ENCODE measurements around the gene TPRN.

The TPRN gene

GRCh38 chr9:137234055-137234697, 33.6 kb upstream of the TPRN start:
- no peak for DNase-seq (ENCODE audit: low read depth)

GRCh38 chr9:137233143-137233980, 32.8 kb upstream of the TPRN start:
- Histone ChIP-seq H3K9me3 (ENCODE audit: control insufficient read depth, low read length) (no peaks in the 10 kb centered on the region), H3K4me3 (ENCODE audit: low read length) (no peak overlapping the region), H3K36me3 (ENCODE audit: control insufficient read depth, insufficient read depth, low read length, severe bottlenecking) (no peaks in the 10 kb centered on the region), H3K9ac (ENCODE audit: low read length) (no peak overlapping the region), H3K27me3 (replicated peaks; ENCODE audit: control insufficient read depth, insufficient read depth, low read length) (peaks cover 30% of the 10 kb centered on the region), H3K4me1 (ENCODE audit: control insufficient read depth, insufficient read depth, low read length) (peaks cover 11% of the 10 kb centered on the region)
- DNase-seq (ENCODE audit: low read depth): no peak

More at GRCh38 chr9:137234055-137234697, 33.6 kb upstream of the TPRN start:
- H3K36me3 ChIP-seq (ENCODE audit: control insufficient read depth, insufficient read depth, low read length, severe bottlenecking): no peaks in the 10 kb centered on the region
- no peak overlapping the region for H3K4me3 ChIP-seq (ENCODE audit: low read length)
- H3K4me1 ChIP-seq (ENCODE audit: control insufficient read depth, insufficient read depth, low read length): peaks cover 19% of the 10 kb centered on the region
- no peak overlapping the region for H3K9ac ChIP-seq (ENCODE audit: low read length)
- no peaks in the 10 kb centered on the region for H3K9me3 ChIP-seq (ENCODE audit: control insufficient read depth, low read length)
- peaks cover 24% of the 10 kb centered on the region for H3K27me3 ChIP-seq (replicated peaks; ENCODE audit: control insufficient read depth, insufficient read depth, low read length)

GRCh38 chr9:137232510-137232909, 32.0 kb upstream of the TPRN start:
- no peak for DNase-seq (ENCODE audit: low read depth)
- H3K4me3 ChIP-seq (ENCODE audit: low read length): no peak overlapping the region
- H3K27me3 ChIP-seq (replicated peaks; ENCODE audit: control insufficient read depth, insufficient read depth, low read length): peaks cover 30% of the 10 kb centered on the region
- H3K4me1 ChIP-seq (ENCODE audit: control insufficient read depth, insufficient read depth, low read length): peaks cover 10% of the 10 kb centered on the region
- no peak overlapping the region for H3K9ac ChIP-seq (ENCODE audit: low read length)
- H3K36me3 ChIP-seq (ENCODE audit: control insufficient read depth, insufficient read depth, low read length, severe bottlenecking): no peaks in the 10 kb centered on the region
- H3K9me3 ChIP-seq (ENCODE audit: control insufficient read depth, low read length): no peaks in the 10 kb centered on the region

- Histone ChIP-seq H3K27me3 (replicated peaks; ENCODE audit: control insufficient read depth, insufficient read depth, low read length) (peaks cover 30% of the 10 kb centered on the region), H3K4me3 (ENCODE audit: low read length) (no peak overlapping the region), H3K9me3 (ENCODE audit: control insufficient read depth, low read length) (no peaks in the 10 kb centered on the region), H3K9ac (ENCODE audit: low read length) (no peak overlapping the region), H3K4me1 (ENCODE audit: control insufficient read depth, insufficient read depth, low read length) (peaks cover 14% of the 10 kb centered on the region), H3K36me3 (ENCODE audit: control insufficient read depth, insufficient read depth, low read length, severe bottlenecking) (no peaks in the 10 kb centered on the region)
- no peak for DNase-seq (ENCODE audit: low read depth)
Observed at GRCh38 chr9:137232101-137232500, 31.6 kb upstream of the TPRN start.

- H3K9ac ChIP-seq (ENCODE audit: low read length): no peak overlapping the region
- no peaks in the 10 kb centered on the region for H3K36me3 ChIP-seq (ENCODE audit: control insufficient read depth, insufficient read depth, low read length, severe bottlenecking)
- peaks cover 10% of the 10 kb centered on the region for H3K4me1 ChIP-seq (ENCODE audit: control insufficient read depth, insufficient read depth, low read length)
- peaks cover 30% of the 10 kb centered on the region for H3K27me3 ChIP-seq (replicated peaks; ENCODE audit: control insufficient read depth, insufficient read depth, low read length)
- H3K4me3 ChIP-seq (ENCODE audit: low read length): no peak overlapping the region
- H3K9me3 ChIP-seq (ENCODE audit: control insufficient read depth, low read length): no peaks in the 10 kb centered on the region
- no peak for DNase-seq (ENCODE audit: low read depth)
Observed at GRCh38 chr9:137231372-137232039, 31.0 kb upstream of the TPRN start.

GRCh38 chr9:137230705-137231371, 30.3 kb upstream of the TPRN start, which contains the start of gene SLC34A3:
TSS of gene SLC34A3 (plus strand) at chr9:137230901. CDS start at chr9:137231703, 802 bp downstream.
- Histone ChIP-seq H3K4me3 (ENCODE audit: low read length) (no peak within 1 kb of the TSS), H3K9ac (ENCODE audit: low read length) (no peak within 1 kb of the TSS), H3K36me3 (ENCODE audit: control insufficient read depth, insufficient read depth, low read length, severe bottlenecking) (no peaks in the 10 kb centered on the region), H3K4me1 (ENCODE audit: control insufficient read depth, insufficient read depth, low read length) (peaks cover 5% of the 10 kb centered on the region), H3K27me3 (replicated peaks; ENCODE audit: control insufficient read depth, insufficient read depth, low read length) (peaks cover 30% of the 10 kb centered on the region), H3K9me3 (ENCODE audit: control insufficient read depth, low read length) (no peaks in the 10 kb centered on the region)
- DNase-seq (ENCODE audit: low read depth): no peak

- Histone ChIP-seq H3K9ac (ENCODE audit: low read length) (no peak overlapping the region), H3K9me3 (ENCODE audit: control insufficient read depth, low read length) (no peaks in the 10 kb centered on the region), H3K36me3 (ENCODE audit: control insufficient read depth, insufficient read depth, low read length, severe bottlenecking) (no peaks in the 10 kb centered on the region), H3K4me3 (ENCODE audit: low read length) (no peak overlapping the region), H3K27me3 (replicated peaks; ENCODE audit: control insufficient read depth, insufficient read depth, low read length) (peaks cover 24% of the 10 kb centered on the region), H3K4me1 (ENCODE audit: control insufficient read depth, insufficient read depth, low read length) (peaks cover 5% of the 10 kb centered on the region)
- no peak for DNase-seq (ENCODE audit: low read depth)
Observed at GRCh38 chr9:137229903-137230704, 29.6 kb upstream of the TPRN start.

- no peaks in the 10 kb centered on the region for H3K36me3 ChIP-seq (ENCODE audit: control insufficient read depth, insufficient read depth, low read length, severe bottlenecking)
- no peaks in the 10 kb centered on the region for H3K9me3 ChIP-seq (ENCODE audit: control insufficient read depth, low read length)
- no peak overlapping the region for H3K4me3 ChIP-seq (ENCODE audit: low read length)
- H3K4me1 ChIP-seq (ENCODE audit: control insufficient read depth, insufficient read depth, low read length): peaks cover 5% of the 10 kb centered on the region
- no peak overlapping the region for H3K9ac ChIP-seq (ENCODE audit: low read length)
- H3K27me3 ChIP-seq (replicated peaks; ENCODE audit: control insufficient read depth, insufficient read depth, low read length): peaks cover 24% of the 10 kb centered on the region
- DNase-seq (ENCODE audit: low read depth): no peak
Observed at GRCh38 chr9:137228968-137229896, 28.7 kb upstream of the TPRN start.

GRCh38 chr9:137228506-137228967, 28.0 kb upstream of the TPRN start:
- Histone ChIP-seq H3K4me3 (ENCODE audit: low read length) (no peak overlapping the region), H3K9me3 (ENCODE audit: control insufficient read depth, low read length) (no peaks in the 10 kb centered on the region), H3K36me3 (ENCODE audit: control insufficient read depth, insufficient read depth, low read length, severe bottlenecking) (no peaks in the 10 kb centered on the region), H3K9ac (ENCODE audit: low read length) (no peak overlapping the region), H3K4me1 (ENCODE audit: control insufficient read depth, insufficient read depth, low read length) (peaks cover 9% of the 10 kb centered on the region), H3K27me3 (replicated peaks; ENCODE audit: control insufficient read depth, insufficient read depth, low read length) (peaks cover 24% of the 10 kb centered on the region)
- no peak for DNase-seq (ENCODE audit: low read depth)

Data from adipocyte (in vitro differentiated cells).